Astrocyte (in vitro differentiated cells and primary cell): Measurements from ENCODE around the gene CD82. TPM values are rescaled to one million over a fixed set of nuclear protein-coding genes. Genes with fewer than 3 reads are reported as not detected.

ENCODE experiments used
- DNase-seq: peaks from one replicate; pipeline ENCODE4 v3.0.0-alpha.2; 2010; ENCODE audit warnings: low read depth
- FAIRE-seq: peaks from 2 replicates; lab custom pipeline; 2011; peaks lifted over from hg19 to GRCh38; lab: Jason Lieb, UNC
- H2AFZ ChIP-seq: 2 replicates; pipeline ENCODE4 v1.6.0; 2012; ENCODE audit warnings: low read depth, low read length, inconsistent platforms
- H3K27ac ChIP-seq: 2 replicates; pipeline ENCODE4 v1.5.1; 2011; ENCODE audit warnings: low read depth, low read length, inconsistent platforms
- H3K27me3 ChIP-seq: 2 replicates; pipeline ENCODE4 v1.6.0; 2011; ENCODE audit warnings: low read length, inconsistent platforms; ENCODE audit not compliant: insufficient read depth
- H3K36me3 ChIP-seq: 2 replicates; pipeline ENCODE4 v1.5.1; 2011; ENCODE audit warnings: low read length, inconsistent platforms; ENCODE audit not compliant: insufficient read depth
- H3K4me1 ChIP-seq: 2 replicates; pipeline ENCODE4 v1.5.1; 2011; ENCODE audit warnings: low read length, inconsistent platforms; ENCODE audit not compliant: insufficient read depth
- H3K4me2 ChIP-seq: 2 replicates; pipeline ENCODE4 v1.6.0; 2012; ENCODE audit warnings: low read length, inconsistent platforms
- H3K4me3 ChIP-seq: 2 replicates; pipeline ENCODE4 v1.5.1; 2011; ENCODE audit warnings: low read depth, mild to moderate bottlenecking, low read length, inconsistent platforms; ENCODE audit not compliant: insufficient read depth
- H3K79me2 ChIP-seq: 2 replicates; pipeline ENCODE4 v1.6.0; 2012; ENCODE audit warnings: mild to moderate bottlenecking, low read length, inconsistent platforms; ENCODE audit not compliant: insufficient read depth
- H3K9ac ChIP-seq: 2 replicates; pipeline ENCODE4 v1.6.0; 2012; ENCODE audit warnings: mild to moderate bottlenecking, low read length, inconsistent platforms
- H3K9me3 ChIP-seq: 2 replicates; pipeline ENCODE4 v1.5.1; 2012; ENCODE audit warnings: low read depth, mild to moderate bottlenecking, low read length, inconsistent platforms; ENCODE audit not compliant: insufficient read depth
- H4K20me1 ChIP-seq: 2 replicates; pipeline ENCODE4 v1.6.0; 2012; ENCODE audit warnings: low read length, inconsistent platforms; ENCODE audit not compliant: insufficient read depth
- H3K27ac Mint-ChIP-seq: one replicate; pipeline ENCODE4 v1.8.0; 2021; ENCODE audit warnings: mild to moderate bottlenecking, mixed read lengths; ENCODE audit not compliant: unreplicated experiment
- H3K27me3 Mint-ChIP-seq: one replicate; pipeline ENCODE4 v1.8.0; 2021; ENCODE audit warnings: low read depth, mixed read lengths; ENCODE audit not compliant: unreplicated experiment
- H3K36me3 Mint-ChIP-seq: one replicate; pipeline ENCODE4 v1.8.0; 2021; ENCODE audit warnings: low read depth, mixed read lengths; ENCODE audit not compliant: unreplicated experiment
- H3K4me1 Mint-ChIP-seq: one replicate; pipeline ENCODE4 v1.8.0; 2021; ENCODE audit warnings: low read depth, mixed read lengths; ENCODE audit not compliant: unreplicated experiment
- H3K4me3 Mint-ChIP-seq: one replicate; pipeline ENCODE4 v1.8.0; 2021; ENCODE audit warnings: mild to moderate bottlenecking, moderate library complexity, mixed read lengths; ENCODE audit not compliant: unreplicated experiment
- H3K9me3 Mint-ChIP-seq: one replicate; pipeline ENCODE4 v1.8.0; 2021; ENCODE audit warnings: mild to moderate bottlenecking, mixed read lengths; ENCODE audit not compliant: unreplicated experiment
- CTCF ChIP-seq: IDR thresholded peaks from 2 replicates; pipeline ENCODE4 v1.5.1; 2011; ENCODE audit warnings: low read depth, mild to moderate bottlenecking, inconsistent platforms, low read length, moderate library complexity; ENCODE audit not compliant: insufficient read depth
- EZH2 ChIP-seq: IDR thresholded peaks from 2 replicates; pipeline ENCODE4 v1.6.1; 2012; ENCODE audit warnings: mild to moderate bottlenecking, low read length, inconsistent platforms; ENCODE audit not compliant: insufficient read depth
- total RNA-seq: library from RNA; stranded (reverse); gene quantifications from 2 replicates; pipeline ENCODE4 v1.2.1, GENCODE V29; 2021

CD82 gene
- total RNA-seq, 1 donor from 2014 or later = 74.5 TPM

- no peaks in the 10 kb centered on the region for H3K27me3 ChIP-seq
- no peak overlapping the region for H3K4me3 Mint-ChIP-seq
- H3K36me3 Mint-ChIP-seq = no peaks in the 10 kb centered on the region
- peak overlapping the region; percentile 30 for H3K4me3 ChIP-seq
- no peaks in the 10 kb centered on the region for H3K79me2 ChIP-seq
- no peaks in the 10 kb centered on the region for H4K20me1 ChIP-seq
- no peak overlapping the region for H3K27ac ChIP-seq
- peak overlapping the region; percentile 58 for H3K27ac Mint-ChIP-seq
- H3K4me1 Mint-ChIP-seq = peaks cover 2% of the 10 kb centered on the region
- H3K36me3 ChIP-seq = no peaks in the 10 kb centered on the region
- H3K27me3 Mint-ChIP-seq = peaks cover 27% of the 10 kb centered on the region
- H3K4me2 ChIP-seq = peak overlapping the region; percentile 81
- H2AFZ ChIP-seq = peak overlapping the region; percentile 64
- no peaks in the 10 kb centered on the region for H3K9me3 Mint-ChIP-seq
- DNase-seq (peak; percentile 69), FAIRE-seq (no peak)
- H3K4me1 ChIP-seq = peaks cover 12% of the 10 kb centered on the region
- H3K9ac ChIP-seq = peak overlapping the region; percentile 45
- no peaks in the 10 kb centered on the region for H3K9me3 ChIP-seq
- no peak for TF ChIP-seq CTCF
- TF ChIP-seq EZH2 = no peak
These were observed 69.2 kb downstream of the CD82 start for GRCh38 chr11:44634401-44635281.

DNA sequence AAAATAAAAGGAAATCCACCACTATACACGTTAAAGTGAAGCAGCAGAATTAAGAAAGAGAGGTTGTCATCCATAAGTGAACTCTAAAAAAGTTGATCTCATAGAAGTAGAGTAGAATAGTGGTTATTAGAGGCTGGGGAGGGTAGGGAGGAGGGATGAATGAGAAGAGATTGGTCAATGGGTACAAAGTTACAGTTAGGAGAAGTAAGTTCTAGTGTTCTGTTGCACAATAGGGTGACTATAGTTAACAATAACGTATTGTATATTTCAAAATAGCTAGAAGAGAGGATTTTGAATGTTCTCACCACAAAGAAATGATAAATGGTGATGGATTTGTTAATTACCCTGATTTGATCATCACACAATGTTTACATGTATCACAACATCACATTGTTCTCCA, 72.0 kb downstream of the CD82 start:
- Histone ChIP-seq H3K36me3 (no peaks in the 10 kb centered on the region), H3K4me1 (peaks cover 12% of the 10 kb centered on the region), H3K9ac (no peak overlapping the region), H2AFZ (no peak overlapping the region), H3K4me3 (no peak overlapping the region), H3K79me2 (no peaks in the 10 kb centered on the region), H4K20me1 (no peaks in the 10 kb centered on the region), H3K27me3 (no peaks in the 10 kb centered on the region), H3K27ac (no peak overlapping the region), H3K4me2 (no peak overlapping the region), H3K9me3 (no peaks in the 10 kb centered on the region)
- Mint-ChIP-seq H3K9me3 (peaks cover 6% of the 10 kb centered on the region), H3K4me1 (peaks cover 2% of the 10 kb centered on the region), H3K27me3 (peaks cover 10% of the 10 kb centered on the region), H3K27ac (no peak overlapping the region), H3K36me3 (no peaks in the 10 kb centered on the region), H3K4me3 (no peak overlapping the region)
- TF ChIP-seq EZH2 (no peak), CTCF (no peak)
- no peak for FAIRE-seq
- DNase-seq = no peak

- H3K4me3 ChIP-seq = no peak overlapping the region
- no peak for TF ChIP-seq CTCF
- no peak for TF ChIP-seq EZH2
- no peaks in the 10 kb centered on the region for H3K79me2 ChIP-seq
- no peaks in the 10 kb centered on the region for H3K27me3 ChIP-seq
- H3K9me3 ChIP-seq = no peaks in the 10 kb centered on the region
- H3K4me2 ChIP-seq = no peak overlapping the region
- no peaks in the 10 kb centered on the region for H3K36me3 ChIP-seq
- Mint-ChIP-seq H3K36me3 (no peaks in the 10 kb centered on the region), H3K27me3 (peaks cover 7% of the 10 kb centered on the region), H3K9me3 (peaks cover 8% of the 10 kb centered on the region), H3K4me3 (no peak overlapping the region), H3K4me1 (no peaks in the 10 kb centered on the region), H3K27ac (no peak overlapping the region)
- DNase-seq (no peak), FAIRE-seq (no peak)
- no peak overlapping the region for H3K9ac ChIP-seq
- H4K20me1 ChIP-seq = no peaks in the 10 kb centered on the region
- H2AFZ ChIP-seq = no peak overlapping the region
- no peak overlapping the region for H3K27ac ChIP-seq
- peaks cover 12% of the 10 kb centered on the region for H3K4me1 ChIP-seq
These were observed 72.6 kb downstream of the CD82 start for GRCh38 chr11:44638032-44638431.
